Testis (tissue), 5 donors: ENCODE results near the gene OR5J2. TPM values are rescaled to one million over a fixed set of nuclear protein-coding genes. Genes with fewer than 3 reads are reported as not detected.
"Not testable (repeated sequence)": the region's sequence is repeated elsewhere in the genome, so short reads cannot be mapped to it uniquely, and the experiment has no call there.

ENCODE experiments used
- DNase-seq: peaks from one replicate; pipeline ENCODE4 v3.0.0-alpha.2; 2019
- H3K27ac ChIP-seq, 2 donors: fragments of 200-600 bp; sonication (generic); one replicate each; pipeline ENCODE4 v1.5.1; 2019
- H3K27me3 ChIP-seq: fragments of 200-600 bp; sonication (generic); one replicate; pipeline ENCODE4 v1.5.1; 2019
- H3K36me3 ChIP-seq: fragments of 200-600 bp; sonication (generic); one replicate; pipeline ENCODE4 v1.5.1; 2017; ENCODE audit warnings: low read depth; ENCODE audit errors: missing control alignments
- H3K4me1 ChIP-seq: fragments of 200-600 bp; sonication (generic); one replicate; pipeline ENCODE4 v1.5.1; 2019
- H3K4me3 ChIP-seq, 2 donors: fragments of 200-600 bp; sonication (generic); one replicate each; pipeline ENCODE4 v1.5.1; 2017 to 2019
- H3K9me3 ChIP-seq: fragments of 200-600 bp; sonication (generic); one replicate; pipeline ENCODE4 v1.5.1; 2017
- POLR2A ChIP-seq: fragments of 450-650 bp; IDR thresholded peaks from one replicate; pipeline ENCODE4 v1.6.1; 2017; ENCODE audit warnings: antibody characterized with exemption, mild to moderate bottlenecking, moderate library complexity
- WGBS, 2 donors: methylation state at CpG; one replicate each; pipeline ENCODE4 v1.1.5; 2018; 5-methylcytosine and 5-hydroxymethylcytosine counted together
- intact Hi-C: fragments of 100-400 bp; cut with DNase I; formaldehyde crosslinking; loops from one replicate; pipeline ENCODE4 v1.15.1; 2023; ENCODE audit warnings: low total_unique reads
- long read RNA-seq, 2 donors: transcript quantifications; one replicate each; lab custom pipeline, GENCODE V29; 2026
- polyA plus RNA-seq: library from polyadenylated mRNA; stranded (reverse); fragments of 350-450 nt; fragmentation: Illumina TruSeq; extraction: RNeasy Lipid Tissue Mini Kit (QIAGEN cat#74804); gene quantifications from one replicate; pipeline ENCODE4 v1.2.3, GENCODE V29; 2014; ENCODE audit warnings: low read depth, low replicate concordance; ENCODE audit not compliant: insufficient read depth
- total RNA-seq, 2 donors: library from RNA; depleted of rRNA; stranded (reverse); fragments of >200 nt; gene quantifications; one replicate each; pipeline ENCODE4 v1.2.3, GENCODE V29; 2016
- TF ChIP-seq, protein P1 (sequence below), 3 experiments: fragments of 450-650 bp in 2 of 3; fragments of 200-600 bp in 1 of 3; sonication (generic) in 1 of 3; IDR thresholded peaks; one replicate each; pipeline ENCODE4 v1.5.1; 2016 to 2019; ENCODE audit warnings: antibody characterized with exemption in 3 of 3, mild to moderate bottlenecking in 2 of 3, moderate library complexity in 1 of 3

OR5J2 gene
- total RNA-seq (not detected), polyA plus RNA-seq (not detected)
- long read RNA-seq, donor 1: 0 reads
- long read RNA-seq, donor 2: 0 reads

DNA sequence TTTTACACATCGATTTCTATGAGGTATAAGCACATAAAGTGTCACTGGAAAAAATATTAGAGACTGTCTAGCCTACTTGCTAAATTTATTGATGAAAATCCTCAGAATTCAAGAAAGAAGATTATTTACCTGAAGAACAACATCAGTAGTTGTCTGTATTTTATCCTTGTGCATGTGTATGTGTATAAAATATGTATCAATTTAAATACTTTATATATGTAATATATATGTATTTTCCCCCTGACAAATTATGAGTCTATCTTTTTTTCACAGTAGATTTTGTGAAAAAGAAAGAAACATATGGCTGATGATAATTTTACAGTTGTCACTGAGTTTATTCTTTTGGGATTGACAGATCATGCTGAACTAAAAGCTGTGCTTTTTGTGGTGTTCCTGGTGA, at the start of gene OR5J2:
Gene OR5J2 (plus strand): TSS at position 301 of the 400 bp plus-strand sequence. CDS start 0 bp downstream, at position 301.
- Histone ChIP-seq H3K36me3 (no peaks in the 10 kb centered on the region), H3K27ac (no peak within 1 kb of the TSS), H3K4me1 (no peaks in the 10 kb centered on the region), H3K9me3 (no peaks in the 10 kb centered on the region), H3K27me3 (no peaks in the 10 kb centered on the region), H3K4me3 (no peak within 1 kb of the TSS)
- DNase-seq: no peak
- intact Hi-C loops: no loop called here
- TF ChIP-seq POLR2A: no peak
- TF ChIP-seq, protein P1, sequence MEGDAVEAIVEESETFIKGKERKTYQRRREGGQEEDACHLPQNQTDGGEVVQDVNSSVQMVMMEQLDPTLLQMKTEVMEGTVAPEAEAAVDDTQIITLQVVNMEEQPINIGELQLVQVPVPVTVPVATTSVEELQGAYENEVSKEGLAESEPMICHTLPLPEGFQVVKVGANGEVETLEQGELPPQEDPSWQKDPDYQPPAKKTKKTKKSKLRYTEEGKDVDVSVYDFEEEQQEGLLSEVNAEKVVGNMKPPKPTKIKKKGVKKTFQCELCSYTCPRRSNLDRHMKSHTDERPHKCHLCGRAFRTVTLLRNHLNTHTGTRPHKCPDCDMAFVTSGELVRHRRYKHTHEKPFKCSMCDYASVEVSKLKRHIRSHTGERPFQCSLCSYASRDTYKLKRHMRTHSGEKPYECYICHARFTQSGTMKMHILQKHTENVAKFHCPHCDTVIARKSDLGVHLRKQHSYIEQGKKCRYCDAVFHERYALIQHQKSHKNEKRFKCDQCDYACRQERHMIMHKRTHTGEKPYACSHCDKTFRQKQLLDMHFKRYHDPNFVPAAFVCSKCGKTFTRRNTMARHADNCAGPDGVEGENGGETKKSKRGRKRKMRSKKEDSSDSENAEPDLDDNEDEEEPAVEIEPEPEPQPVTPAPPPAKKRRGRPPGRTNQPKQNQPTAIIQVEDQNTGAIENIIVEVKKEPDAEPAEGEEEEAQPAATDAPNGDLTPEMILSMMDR (IDR thresholded peaks at IDR 0.05): no peak
- WGBS, 2 donors: 75 to 88% methylated on average over 1 of the region's 1 CpG

DNA sequence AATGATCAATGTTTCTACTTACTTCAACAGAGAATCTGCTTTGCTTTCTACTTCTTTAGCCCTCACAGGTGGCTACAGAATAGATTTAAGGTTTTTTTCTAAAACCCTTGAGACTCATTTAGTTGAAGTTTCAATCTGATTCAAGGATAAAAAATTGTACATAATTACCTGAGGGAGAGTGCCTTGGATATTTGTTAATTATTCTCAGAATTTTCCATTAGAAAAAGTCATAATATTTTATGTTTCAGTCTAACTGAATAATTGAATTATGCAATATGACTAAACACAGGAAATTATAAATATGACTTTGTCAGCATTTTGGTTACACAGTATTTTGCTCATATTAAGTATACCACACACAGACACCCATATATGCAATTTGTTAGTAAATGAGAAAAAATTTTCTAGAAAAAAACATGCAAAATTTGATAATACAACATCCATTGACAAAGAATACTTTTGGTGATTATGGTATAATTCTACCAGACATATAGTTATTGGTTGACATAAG, 36.2 kb upstream of the OR5J2 start, which contains the start of gene OR8J3:
Gene OR8J3 (minus strand): TSS at position 51 of the 511 bp plus-strand sequence. CDS start 2,483 bp downstream, outside the sequence.
- no peak for DNase-seq
- Histone ChIP-seq H3K36me3 (no peaks in the 10 kb centered on the region), H3K27me3 (no peaks in the 10 kb centered on the region), H3K27ac (no peak within 1 kb of the TSS), H3K4me3 (no peak within 1 kb of the TSS), H3K9me3 (no peaks in the 10 kb centered on the region), H3K4me1 (no peaks in the 10 kb centered on the region)
- no peak for TF ChIP-seq POLR2A
- TF ChIP-seq, protein P1 (IDR thresholded peaks at IDR 0.05): no peak
- intact Hi-C loops: no loop called here

DNA sequence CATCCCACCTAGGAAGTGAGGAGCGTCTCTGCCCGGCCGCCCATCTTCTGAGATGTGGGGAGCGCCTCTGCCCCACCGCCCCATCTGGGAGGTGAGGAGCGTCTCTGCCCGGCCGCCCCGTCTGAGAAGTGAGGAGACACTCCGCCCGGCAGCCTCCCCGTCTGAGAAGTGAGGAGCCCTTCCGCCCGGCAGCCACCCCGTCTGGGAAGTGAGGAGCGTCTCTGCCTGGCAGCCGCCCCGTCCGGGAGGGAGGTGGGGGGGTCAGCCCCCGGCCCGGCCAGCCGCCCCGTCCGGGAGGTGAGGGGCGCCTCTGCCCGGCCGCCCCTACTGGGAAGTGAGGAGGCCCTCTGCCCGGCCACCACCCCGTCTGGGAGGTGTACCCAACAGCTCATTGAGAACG, 32.7 kb upstream of the OR5J2 start:
- H3K9me3 ChIP-seq, DNase-seq, H3K4me3 ChIP-seq, H3K27ac ChIP-seq, H3K27me3 ChIP-seq, H3K4me1 ChIP-seq, intact Hi-C loops, H3K36me3 ChIP-seq: not testable (repeated sequence)
- 77 to 88% methylated on average over 6 to 20 of the region's 30 CpGs for WGBS, 2 donors

DNA sequence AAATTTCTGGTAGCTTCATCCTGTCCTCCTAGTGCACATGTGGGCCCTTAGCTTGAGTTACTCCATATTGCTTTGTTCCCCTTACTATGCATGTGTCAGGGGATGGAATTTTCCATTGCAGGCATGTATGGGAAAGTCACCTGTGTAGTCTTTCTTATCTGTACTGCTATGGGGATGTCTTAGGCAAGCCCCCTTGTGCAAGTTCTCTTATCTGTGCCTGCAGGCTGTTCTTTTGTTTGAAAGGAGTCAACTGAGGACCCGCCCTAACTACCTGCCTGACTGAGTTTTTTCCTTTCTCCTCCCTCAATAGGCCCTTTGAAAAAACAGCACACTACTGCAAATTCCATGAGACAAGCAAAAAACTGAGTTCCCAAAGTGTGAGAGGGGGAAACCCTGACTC, 25.0 kb upstream of the OR5J2 start:
- H3K27me3 ChIP-seq: no peaks in the 10 kb centered on the region
- TF ChIP-seq POLR2A: no peak
- TF ChIP-seq, protein P1 (IDR thresholded peaks at IDR 0.05): no peak
- H3K27ac ChIP-seq: no peak overlapping the region
- H3K4me3 ChIP-seq: no peak overlapping the region
- no peak for DNase-seq
- no peaks in the 10 kb centered on the region for H3K36me3 ChIP-seq
- H3K4me1 ChIP-seq: no peaks in the 10 kb centered on the region
- 63 to 85% methylated on average over 1 of the region's 1 CpG for WGBS, 2 donors
- intact Hi-C loops: no loop called here
- H3K9me3 ChIP-seq: no peaks in the 10 kb centered on the region

DNA sequence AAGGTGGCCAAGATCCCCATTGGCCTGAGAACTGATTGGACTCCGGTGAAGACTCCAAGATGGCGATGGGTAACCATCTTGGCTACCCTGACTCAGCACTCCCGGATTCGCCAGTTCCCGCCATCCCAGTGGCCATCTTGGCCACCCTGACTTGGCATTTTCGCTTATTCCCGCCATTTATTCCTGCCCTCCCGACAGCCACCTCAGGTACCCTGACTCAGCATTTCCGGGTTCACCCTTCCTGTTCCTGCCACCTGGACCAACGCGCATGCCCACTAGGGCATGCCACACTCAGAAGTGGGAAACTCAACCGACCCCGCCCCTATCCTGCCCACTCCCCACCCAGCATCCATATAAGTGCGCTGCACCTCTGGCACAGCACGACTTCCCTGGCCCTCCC, 24.1 kb upstream of the OR5J2 start:
- Histone ChIP-seq H3K4me3 (no peak overlapping the region), H3K27me3 (no peaks in the 10 kb centered on the region), H3K36me3 (no peaks in the 10 kb centered on the region), H3K4me1 (no peaks in the 10 kb centered on the region), H3K9me3 (no peaks in the 10 kb centered on the region), H3K27ac (no peak overlapping the region)
- 95 to 96% methylated on average over 14 to 15 of the region's 15 CpGs for WGBS, 2 donors
- intact Hi-C loops: no loop called here
- no peak for TF ChIP-seq POLR2A
- TF ChIP-seq, protein P1 (IDR thresholded peaks at IDR 0.05): no peak
- DNase-seq: no peak
